NCI-H748 treated with DMSO at 0.1 percent for 48 hours (cell line): ENCODE results near the gene BRCA1.
"Not testable (repeated sequence)": the region's sequence is repeated elsewhere in the genome, so short reads cannot be mapped to it uniquely, and the experiment has no call there.

ENCODE experiments used
- DNase-seq: peaks from one replicate; lab custom pipeline; 2025; lab: John Stamatoyannopoulos, UW

The BRCA1 gene

DNA sequence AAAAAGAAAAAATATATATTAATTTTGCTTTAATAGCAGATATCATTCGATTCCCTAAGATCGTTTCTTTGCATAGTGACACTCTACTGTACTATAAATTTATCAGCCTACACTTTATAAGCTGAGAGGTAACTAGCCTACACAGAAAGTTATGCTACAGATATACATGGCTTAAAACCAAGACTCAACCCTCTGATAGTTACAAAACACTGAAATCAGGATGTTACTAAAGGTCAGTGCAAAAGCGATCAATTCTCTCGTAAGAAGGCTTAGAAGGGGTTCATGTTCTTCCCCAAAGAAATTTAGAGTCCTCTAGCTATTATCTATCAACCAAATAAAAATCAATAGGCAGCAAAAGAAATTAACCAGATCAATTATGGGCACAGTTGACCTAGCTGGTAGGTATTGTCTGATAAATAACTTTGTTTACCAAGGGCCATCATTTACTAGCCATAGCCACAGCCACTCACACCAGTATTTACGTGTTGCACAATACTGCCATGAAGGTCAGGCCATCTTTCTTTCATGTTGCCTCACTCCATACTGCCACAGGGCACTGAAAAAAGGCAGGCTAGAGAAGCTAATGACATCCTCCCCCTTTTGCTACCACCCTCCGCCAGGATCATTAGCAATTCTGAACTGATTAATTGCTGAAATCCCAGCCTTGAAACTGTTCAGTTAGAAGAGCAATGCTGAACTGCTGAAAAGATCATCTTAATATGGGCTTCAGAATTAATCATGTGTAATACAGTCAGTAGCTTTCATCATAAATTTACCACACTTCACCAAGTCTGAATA is 56.4 kb downstream of the BRCA1 start:
- no peak for DNase-seq

DNA sequence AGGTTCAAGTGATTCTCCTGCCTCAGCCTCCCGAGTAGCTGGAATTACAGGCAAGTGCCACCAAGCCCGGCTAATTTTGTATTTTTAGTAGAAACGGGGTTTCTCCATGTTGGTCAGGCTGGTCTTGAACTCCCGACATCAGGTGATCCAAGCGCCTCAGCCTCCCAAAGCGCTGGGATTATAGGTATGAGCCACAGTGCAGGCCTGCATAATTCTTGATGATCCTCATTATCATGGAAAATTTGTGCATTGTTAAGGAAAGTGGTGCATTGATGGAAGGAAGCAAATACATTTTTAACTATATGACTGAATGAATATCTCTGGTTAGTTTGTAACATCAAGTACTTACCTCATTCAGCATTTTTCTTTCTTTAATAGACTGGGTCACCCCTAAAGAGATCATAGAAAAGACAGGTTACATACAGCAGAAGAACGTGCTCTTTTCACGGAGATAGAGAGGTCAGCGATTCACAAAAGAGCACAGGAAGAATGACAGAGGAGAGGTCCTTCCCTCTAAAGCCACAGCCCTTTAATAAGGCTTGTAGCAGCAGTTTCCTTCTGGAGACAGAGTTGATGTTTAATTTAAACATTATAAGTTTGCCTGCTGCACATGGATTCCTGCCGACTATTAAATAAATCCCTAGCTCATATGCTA is 62.1 kb downstream of the BRCA1 start:
- no peak for DNase-seq

DNA sequence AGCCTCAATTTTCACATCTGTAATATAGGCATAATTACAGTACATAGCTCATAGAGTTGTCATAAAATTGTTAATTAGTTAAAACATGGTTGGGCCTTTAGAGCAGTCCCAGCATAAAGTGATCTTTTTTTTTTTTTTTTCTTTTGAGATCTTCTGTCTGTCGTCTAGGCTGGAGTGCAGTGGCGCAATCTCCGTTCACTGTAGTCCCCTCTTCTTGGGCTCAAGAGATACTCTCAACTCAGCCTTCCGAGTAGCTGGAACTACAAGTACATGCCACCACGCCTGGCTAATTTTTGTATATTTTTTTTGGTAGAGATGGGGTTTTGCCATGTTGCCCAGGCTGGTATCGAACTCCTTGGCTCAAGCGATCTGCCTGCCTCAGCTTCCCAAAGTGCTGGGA is 69.1 kb downstream of the BRCA1 start:
- no peak for DNase-seq

DNA sequence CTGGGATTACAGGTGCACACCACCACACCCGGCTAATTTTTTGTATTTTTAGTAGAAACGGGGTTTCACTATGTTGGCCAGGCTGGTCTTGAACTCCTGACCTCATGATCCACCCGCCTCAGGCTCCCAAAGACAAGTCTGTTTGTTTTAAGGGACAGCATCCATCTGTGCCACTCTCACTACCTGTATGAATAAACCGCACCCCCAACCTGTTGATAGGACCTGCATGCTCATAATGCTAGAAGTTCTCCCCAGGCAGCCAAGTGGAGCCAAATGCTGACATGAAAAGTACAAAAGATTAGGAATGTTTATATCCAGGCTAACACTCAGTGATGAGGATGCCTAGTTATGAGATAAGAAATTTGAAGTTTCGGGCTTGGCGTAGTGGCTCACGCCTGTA is 72.2 kb downstream of the BRCA1 start:
- DNase-seq: not testable (repeated sequence)

DNA sequence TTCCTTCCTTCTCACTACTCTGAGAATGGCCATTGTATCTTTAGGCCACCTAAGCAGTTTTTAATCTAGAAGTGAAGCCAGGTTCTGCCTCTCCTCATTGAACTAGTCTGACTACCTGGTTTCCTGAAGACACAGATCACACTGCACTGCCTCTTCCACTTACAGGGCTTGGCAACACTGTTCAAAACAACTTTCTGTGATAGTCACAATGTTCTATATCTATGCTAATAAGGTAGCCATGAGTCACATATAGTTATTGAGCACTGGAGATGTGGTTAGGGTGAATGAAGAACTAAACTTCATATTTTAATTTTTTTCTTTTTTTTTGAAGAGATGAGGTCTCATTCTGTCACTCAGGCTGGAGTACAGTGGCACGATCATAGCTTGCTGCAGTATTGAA is 73.2 kb downstream of the BRCA1 start:
- no peak for DNase-seq

DNA sequence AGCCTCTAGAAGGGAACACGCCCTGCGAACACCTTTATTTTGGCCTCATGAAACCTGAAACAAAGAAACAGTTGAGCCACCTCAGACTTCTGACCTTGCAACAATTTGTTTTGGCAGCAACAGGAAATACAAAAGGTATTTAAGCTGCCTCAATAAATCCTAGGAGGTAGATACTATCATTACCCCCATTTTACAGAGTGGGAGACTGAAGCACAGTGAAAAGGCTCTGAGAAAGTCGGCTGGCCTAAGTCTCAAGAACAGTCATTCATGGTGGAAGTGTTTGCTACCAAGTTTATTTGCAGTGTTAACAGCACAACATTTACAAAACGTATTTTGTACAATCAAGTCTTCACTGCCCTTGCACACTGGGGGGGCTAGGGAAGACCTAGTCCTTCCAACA is 81.1 kb downstream of the BRCA1 start:
- no peak for DNase-seq

DNA sequence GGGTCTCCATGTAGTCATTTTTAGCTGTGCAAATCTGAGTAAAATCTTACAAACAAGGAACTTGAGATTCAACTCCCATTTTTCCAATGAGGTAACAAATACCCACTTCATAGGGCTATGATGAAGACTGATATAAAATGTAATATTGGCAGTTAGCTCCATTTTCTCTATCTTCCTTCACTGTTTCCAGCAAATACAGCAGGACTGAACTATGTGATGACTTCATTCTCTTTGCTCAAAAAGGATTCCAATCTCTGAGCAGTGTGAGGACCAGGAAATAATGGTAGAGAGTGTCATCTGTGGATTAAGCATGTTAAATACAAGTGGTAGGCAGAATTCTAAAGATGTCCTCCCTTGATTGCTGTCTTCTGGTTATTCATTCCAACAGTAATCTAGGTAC is 81.9 kb downstream of the BRCA1 start:
- DNase-seq: no peak

- no peak for DNase-seq
Observed at GRCh38 chr17:43042025-43042628, 83.0 kb downstream of the BRCA1 start.

GRCh38 chr17:43040655-43041054 is 84.5 kb downstream of the BRCA1 start:
- no peak for DNase-seq

- no peak for DNase-seq
Observed at GRCh38 chr17:43039646-43040045, 85.5 kb downstream of the BRCA1 start.

- no peak for DNase-seq
Observed at GRCh38 chr17:43034894-43035293, 90.3 kb downstream of the BRCA1 start.

DNA sequence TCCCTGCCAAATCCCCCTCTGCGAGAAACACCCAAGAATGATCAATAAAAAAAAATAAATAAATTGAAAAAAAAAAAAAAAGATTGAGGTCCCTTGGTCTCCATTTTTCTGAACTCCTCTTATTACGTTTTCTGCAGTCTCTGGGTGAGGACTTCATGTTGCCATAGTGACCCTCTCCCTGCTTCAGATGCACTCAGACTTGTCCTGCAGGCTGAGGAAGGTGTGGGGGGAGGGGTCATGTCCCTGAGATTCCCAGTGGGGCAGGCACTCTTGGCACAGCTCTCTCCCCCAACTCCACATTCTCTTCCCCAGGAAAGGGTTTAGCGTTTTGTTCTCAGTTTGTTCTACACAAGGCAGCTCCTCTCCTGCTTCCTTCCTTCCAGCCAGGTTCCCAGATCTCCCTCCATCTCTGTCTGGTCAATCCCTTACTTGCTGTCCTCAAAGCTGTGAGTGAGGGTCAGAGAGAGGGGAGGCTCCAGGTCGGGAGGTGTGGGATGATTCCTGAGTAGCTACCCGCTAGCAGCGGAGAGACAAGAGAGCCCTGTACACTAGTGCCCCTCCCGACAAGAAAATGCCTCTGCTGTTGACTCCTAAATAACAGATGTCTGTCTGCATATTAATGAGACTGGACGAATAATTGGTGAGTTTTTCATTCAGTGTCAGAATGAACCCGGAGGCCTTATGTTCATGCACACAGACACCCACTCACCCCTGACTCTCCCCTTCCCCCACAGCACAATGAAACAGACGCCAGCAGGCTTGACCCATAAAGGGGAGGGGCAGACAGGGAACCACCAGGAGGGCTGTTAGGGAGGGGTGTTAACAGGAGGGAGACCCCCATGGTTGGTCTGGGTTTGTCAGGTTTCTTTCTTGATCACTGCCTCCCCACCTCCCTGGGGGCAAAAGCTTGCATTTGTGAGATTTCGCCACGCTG is 90.9 kb downstream of the BRCA1 start:
- DNase-seq: no peak

DNA sequence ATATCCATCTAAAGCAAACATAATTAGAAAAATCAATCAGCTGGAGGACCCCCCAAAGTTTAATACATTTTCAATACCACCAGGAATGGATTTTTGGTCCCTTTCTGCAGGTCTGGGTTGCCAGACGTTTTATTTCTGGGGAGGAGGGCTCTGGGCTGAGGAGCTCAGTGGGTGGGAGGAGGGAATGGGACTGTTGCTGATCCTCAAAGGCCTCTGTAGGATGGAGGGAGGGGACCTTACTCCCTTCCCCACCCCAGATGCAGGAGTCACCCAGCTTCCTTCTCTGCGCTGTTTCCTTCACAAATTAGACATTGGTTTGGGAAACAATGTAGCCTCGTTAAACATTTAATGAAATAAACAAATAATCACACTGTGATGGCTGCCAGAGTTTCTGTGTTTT is 93.5 kb downstream of the BRCA1 start:
- DNase-seq: no peak

DNA sequence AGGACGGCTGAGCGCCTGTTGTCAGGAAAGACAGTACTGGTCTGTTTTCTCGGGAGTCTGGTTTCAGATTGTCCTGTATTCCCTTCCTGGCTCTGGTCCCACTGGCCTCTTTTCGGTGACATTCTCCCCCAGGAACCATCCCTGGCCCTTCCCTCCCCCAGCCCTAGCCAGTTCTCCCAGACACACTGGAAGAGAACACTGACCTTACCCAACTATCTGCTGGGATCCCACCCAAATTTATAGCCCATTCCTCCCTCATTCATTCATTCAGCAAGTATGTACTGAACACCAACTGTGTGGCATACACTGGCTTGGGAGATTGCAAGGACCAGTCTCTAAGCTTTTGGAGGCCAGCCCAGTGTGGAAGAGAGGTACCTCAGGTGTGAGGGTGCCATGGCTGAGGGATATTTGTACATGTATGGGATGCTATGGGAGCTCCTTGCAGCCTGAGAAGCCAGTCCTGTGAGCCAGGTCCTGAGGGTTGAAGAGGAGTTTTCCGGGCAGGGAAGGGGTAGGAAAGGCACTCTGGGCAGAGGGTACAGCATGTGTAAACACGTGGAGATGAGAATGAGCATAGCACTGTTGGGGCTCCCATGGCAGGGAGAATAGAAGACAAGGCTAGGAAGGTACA is 94.9 kb downstream of the BRCA1 start:
- no peak for DNase-seq

GRCh38 chr17:43028221-43028861 is 96.8 kb downstream of the BRCA1 start:
- DNase-seq: no peak

GRCh38 chr17:43027091-43028032 is 97.8 kb downstream of the BRCA1 start:
- DNase-seq: no peak

- DNase-seq: no peak
Observed at GRCh38 chr17:43026595-43026994, 98.6 kb downstream of the BRCA1 start.

GRCh38 chr17:43025766-43026537 is 99.2 kb downstream of the BRCA1 start:
- DNase-seq: no peak

GRCh38 chr17:43025290-43025657 is 99.9 kb downstream of the BRCA1 start:
- peak; percentile 43 for DNase-seq
